Adrenal gland (tissue), 12 donors: Measurements from ENCODE around the gene ZNF101. TPM values are rescaled to one million over a fixed set of nuclear protein-coding genes. Genes with fewer than 3 reads are reported as not detected.

Experiments
- DNase-seq, 7 donors: peaks; one replicate each; pipeline ENCODE4 v3.0.0-alpha.2; 2019 to 2020
- H3K27ac ChIP-seq, 5 donors: fragments of 200-600 bp; sonication (generic) in 4 of 5; 1 replicate in 3 of 5; 2 replicates in 2 of 5; pipeline versions ENCODE4 v1.5.1 to v1.8.0; 2016 to 2020; ENCODE audit warnings: mild to moderate bottlenecking in 1 of 5
- H3K27me3 ChIP-seq: fragments of 200-600 bp; 2 replicates; pipeline ENCODE4 v1.8.0; 2021
- H3K36me3 ChIP-seq, 2 donors: fragments of 200-600 bp; replicated peaks in 1 of 2; 1 replicate in 1 of 2; 2 replicates in 1 of 2; pipeline versions ENCODE4 v1.5.1 to v1.8.0; 2018 to 2022
- H3K4me1 ChIP-seq, 2 donors: fragments of 200-600 bp; replicated peaks in 1 of 2; 1 replicate in 1 of 2; 2 replicates in 1 of 2; pipeline versions ENCODE4 v1.5.1 to v1.8.0; 2018 to 2021
- H3K4me3 ChIP-seq, 4 donors: fragments of 200-600 bp; sonication (generic) in 3 of 4; one replicate each; pipeline ENCODE4 v1.5.1; 2016 to 2018
- H3K9me3 ChIP-seq, 3 donors: fragments of 200-600 bp; sonication (generic) in 1 of 3; replicated peaks in 1 of 3; 1 replicate in 2 of 3; 2 replicates in 1 of 3; pipeline versions ENCODE4 v1.5.1 to v1.8.0; 2016 to 2021
- CTCF ChIP-seq, 6 experiments: fragments of 450-650 bp in 4 of 6; fragments of 200-600 bp in 2 of 6; sonication (generic) in 1 of 6; IDR thresholded peaks; 1 replicate in 5 of 6; 2 replicates in 1 of 6; pipeline versions ENCODE4 v1.5.1 to v1.8.0; 2016 to 2021; ENCODE audit warnings: antibody characterized with exemption in 6 of 6, mild to moderate bottlenecking in 2 of 6, moderate library complexity in 1 of 6
- POLR2A ChIP-seq, 2 donors: fragments of 450-650 bp; IDR thresholded peaks; one replicate each; pipeline ENCODE4 v1.6.1; 2017; ENCODE audit warnings: antibody characterized with exemption in 2 of 2, mild to moderate bottlenecking in 2 of 2, moderate library complexity in 1 of 2
- WGBS, 4 donors: extraction: QIAGEN DNeasy Blood & Tissue Kit in 2 of 4; methylation state at CpG; one replicate each; pipeline versions ENCODE4 v1.1.5 to v1.1.7; 2013 to 2017; 5-methylcytosine and 5-hydroxymethylcytosine counted together
- intact Hi-C, 2 donors: fragments of 100-400 bp; cut with DNase I; formaldehyde crosslinking; loops; one replicate each; pipeline versions ENCODE4 v1.14.1 to v1.15.0; 2022 to 2023
- polyA plus RNA-seq, 3 donors: library from polyadenylated mRNA; stranded (reverse); fragments of 200-250 nt in 2 of 3; fragments of 350-450 nt in 1 of 3; fragmentation: Illumina TruSeq in 1 of 3; extraction: RNeasy Lipid Tissue Mini Kit (QIAGEN cat#74804) in 1 of 3; gene quantifications; one replicate each; pipeline ENCODE4 v1.2.3, GENCODE V29; 2013 to 2014
- total RNA-seq, 9 donors: library from RNA; depleted of rRNA in 4 of 9; stranded (reverse); fragments of >200 nt in 4 of 9; fragments of 120-200 nt in 1 of 9; fragmentation: NEBNext Ultra II Directional in 1 of 9; extraction: Animal tissue kit (Norgen Biotek cat#: 25700) in 1 of 9; gene quantifications; one replicate each; pipeline versions ENCODE4 v1.1.0 to v1.2.4, GENCODE V29; 2013 to 2023
- donor health status: healthy with polysubstance abuse.
- donor health status: Bipolar disorder and iron deficiency.
- donor health status: DM: yes; HTN: yes; CAD: no.
- donor health status: DM: no; HTN: no; CAD: no.
- donor health status: DM: no; HTN: no; CAD: no.
- donor health status: DM: yes; HTN: yes; CAD: no.

Gene ZNF101
- total and polyA plus RNA-seq, 12 donors = 1.3 to 11.8 (median 6.3) TPM

GRCh38 chr19:19643158-19644053 lies 25.2 kb upstream of the ZNF101 start, which contains the start of gene GMIP:
TSS of gene GMIP (minus strand) at chr19:19643657. CDS start at chr19:19643529, 128 bp downstream.
- H3K36me3 ChIP-seq = peaks cover 0 to 32% of the 10 kb centered on the region in 2 donors
- no peaks in the 10 kb centered on the region for H3K9me3 ChIP-seq
- H3K27me3 ChIP-seq = no peaks in the 10 kb centered on the region
- peaks cover 8 to 10% of the 10 kb centered on the region in 2 donors for H3K4me1 ChIP-seq
- H3K27ac ChIP-seq = peak within 1 kb of the TSS in 3 of 5 donors; percentile 31 to 84 (median 32)
- peak within 1 kb of the TSS in 3 of 4 donors; percentile 20 to 91 (median 65) for H3K4me3 ChIP-seq
- peak; percentile 57 to 83 (median 72) for DNase-seq
- intact Hi-C loops = loop anchor here (2.0 to 5.0 kb wide), 2 partner anchors 106 to 111 kb away; partner anchors contain the start of gene CILP2 (in 1 of the 2)
- TF ChIP-seq POLR2A (IDR thresholded peaks at IDR 0.05) (peak in 1 of 2 donors; percentile 15), CTCF (IDR thresholded peaks at IDR 0.05) (peak; percentile 73 to 93 (median 82))
- 0 to 2% (median 1%) methylated on average over 6 to 50 of the region's 50 CpGs for WGBS, 4 donors

- Histone ChIP-seq H3K27ac (no peak overlapping the region), H3K36me3 (peaks cover 0 to 35% of the 10 kb centered on the region in 2 donors), H3K4me1 (peaks cover 8 to 10% of the 10 kb centered on the region in 2 donors), H3K9me3 (no peaks in the 10 kb centered on the region), H3K4me3 (peak overlapping the region in 2 of 4 donors; percentile 65 to 91), H3K27me3 (no peaks in the 10 kb centered on the region)
- WGBS, 4 donors = 18 to 26% (median 24%) methylated on average over 5 of the region's 5 CpGs
- intact Hi-C loops = loop anchor here in 1 of 2 donors (5.0 kb wide), 1 partner anchor 107 kb away; the partner anchor contains the start of gene CILP2
- peak in 2 of 6 experiments; percentile 20 to 22 for TF ChIP-seq CTCF (IDR thresholded peaks at IDR 0.05)
- no peak for TF ChIP-seq POLR2A (IDR thresholded peaks at IDR 0.05)
- no peak for DNase-seq
Measured at GRCh38 chr19:19644054-19644388, 24.6 kb upstream of the ZNF101 start.

- Histone ChIP-seq H3K4me3 (no peak overlapping the region), H3K9me3 (no peaks in the 10 kb centered on the region), H3K27ac (no peak overlapping the region), H3K4me1 (peaks cover 8 to 10% of the 10 kb centered on the region in 2 donors), H3K36me3 (peaks cover 0 to 48% of the 10 kb centered on the region in 2 donors), H3K27me3 (no peaks in the 10 kb centered on the region)
- intact Hi-C loops = no loop called here
- WGBS, 4 donors = 67 to 100% (median 85%) methylated on average over 1 to 17 of the region's 17 CpGs
- DNase-seq = no peak
- TF ChIP-seq CTCF (IDR thresholded peaks at IDR 0.05) = no peak
- no peak for TF ChIP-seq POLR2A (IDR thresholded peaks at IDR 0.05)
Measured at GRCh38 chr19:19645233-19645870, 23.3 kb upstream of the ZNF101 start.
